Progenitor cell of endocrine pancreas (in vitro differentiated cells): Measurements from ENCODE around the gene ASB1. TPM values are rescaled to one million over a fixed set of nuclear protein-coding genes. Genes with fewer than 3 reads are reported as not detected.

Experiments
- DNase-seq: peaks from one replicate; pipeline ENCODE4 v3.0.0; 2021; ENCODE audit warnings: low spot score; ENCODE audit not compliant: unreplicated experiment
- H3K27ac Mint-ChIP-seq: 2 replicates; pipeline ENCODE4 v1.8.0; 2021; ENCODE audit warnings: mild to moderate bottlenecking, moderate library complexity, mixed read lengths
- H3K27me3 Mint-ChIP-seq: 2 replicates; pipeline ENCODE4 v1.8.0; 2021; ENCODE audit warnings: mixed read lengths
- H3K36me3 Mint-ChIP-seq: 2 replicates; pipeline ENCODE4 v1.8.0; 2022; ENCODE audit warnings: mixed read lengths; ENCODE audit not compliant: insufficient read depth
- H3K4me1 Mint-ChIP-seq: 2 replicates; pipeline ENCODE4 v1.8.0; 2021; ENCODE audit warnings: low read depth, mixed read lengths
- H3K4me3 Mint-ChIP-seq: 2 replicates; pipeline ENCODE4 v1.8.0; 2021; ENCODE audit warnings: low read depth, mild to moderate bottlenecking, moderate library complexity, mixed read lengths
- H3K9me3 Mint-ChIP-seq: 2 replicates; pipeline ENCODE4 v1.8.0; 2021; ENCODE audit warnings: low read depth, mixed read lengths
- total RNA-seq: library from RNA; stranded (reverse); gene quantifications from 2 replicates; pipeline ENCODE4 v1.2.1, GENCODE V29; 2021
- TF ChIP-seq, protein P1 (sequence below): fragments of 200-600 bp; sonication (generic); IDR thresholded peaks from one replicate; pipeline ENCODE4 v1.5.0; 2021; ENCODE audit warnings: antibody characterized with exemption, mild to moderate bottlenecking; ENCODE audit not compliant: unreplicated experiment

Gene ASB1
- total RNA-seq, 1 donor from 2014 or later, result 46.8 TPM

DNA sequence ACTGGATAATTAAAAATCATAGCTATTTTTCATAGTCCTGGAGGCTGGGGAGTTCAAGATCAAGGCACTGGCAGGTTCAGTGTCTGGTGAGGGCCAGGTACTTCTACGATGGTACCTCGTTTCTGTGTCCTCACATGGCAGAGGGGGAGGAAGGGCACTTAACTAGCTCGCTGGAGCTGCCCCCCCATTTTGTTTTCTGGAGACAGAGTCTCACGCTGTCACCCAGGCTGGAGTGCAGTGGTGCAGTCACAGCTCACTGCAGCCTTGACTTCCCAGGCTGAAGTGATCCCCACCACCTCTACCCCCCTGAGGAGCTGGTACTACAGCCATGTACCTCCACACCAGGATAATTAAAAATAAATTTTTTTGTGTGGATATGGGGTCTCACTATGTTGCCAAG, 40.3 kb downstream of the ASB1 start:
- Mint-ChIP-seq H3K9me3 (peaks cover 21% of the 10 kb centered on the region), H3K4me3 (no peak overlapping the region), H3K27ac (no peak overlapping the region), H3K4me1 (peaks cover 5% of the 10 kb centered on the region), H3K27me3 (no peaks in the 10 kb centered on the region), H3K36me3 (peaks cover 14% of the 10 kb centered on the region)
- TF ChIP-seq, protein P1, sequence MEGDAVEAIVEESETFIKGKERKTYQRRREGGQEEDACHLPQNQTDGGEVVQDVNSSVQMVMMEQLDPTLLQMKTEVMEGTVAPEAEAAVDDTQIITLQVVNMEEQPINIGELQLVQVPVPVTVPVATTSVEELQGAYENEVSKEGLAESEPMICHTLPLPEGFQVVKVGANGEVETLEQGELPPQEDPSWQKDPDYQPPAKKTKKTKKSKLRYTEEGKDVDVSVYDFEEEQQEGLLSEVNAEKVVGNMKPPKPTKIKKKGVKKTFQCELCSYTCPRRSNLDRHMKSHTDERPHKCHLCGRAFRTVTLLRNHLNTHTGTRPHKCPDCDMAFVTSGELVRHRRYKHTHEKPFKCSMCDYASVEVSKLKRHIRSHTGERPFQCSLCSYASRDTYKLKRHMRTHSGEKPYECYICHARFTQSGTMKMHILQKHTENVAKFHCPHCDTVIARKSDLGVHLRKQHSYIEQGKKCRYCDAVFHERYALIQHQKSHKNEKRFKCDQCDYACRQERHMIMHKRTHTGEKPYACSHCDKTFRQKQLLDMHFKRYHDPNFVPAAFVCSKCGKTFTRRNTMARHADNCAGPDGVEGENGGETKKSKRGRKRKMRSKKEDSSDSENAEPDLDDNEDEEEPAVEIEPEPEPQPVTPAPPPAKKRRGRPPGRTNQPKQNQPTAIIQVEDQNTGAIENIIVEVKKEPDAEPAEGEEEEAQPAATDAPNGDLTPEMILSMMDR, result no peak
- no peak for DNase-seq

DNA sequence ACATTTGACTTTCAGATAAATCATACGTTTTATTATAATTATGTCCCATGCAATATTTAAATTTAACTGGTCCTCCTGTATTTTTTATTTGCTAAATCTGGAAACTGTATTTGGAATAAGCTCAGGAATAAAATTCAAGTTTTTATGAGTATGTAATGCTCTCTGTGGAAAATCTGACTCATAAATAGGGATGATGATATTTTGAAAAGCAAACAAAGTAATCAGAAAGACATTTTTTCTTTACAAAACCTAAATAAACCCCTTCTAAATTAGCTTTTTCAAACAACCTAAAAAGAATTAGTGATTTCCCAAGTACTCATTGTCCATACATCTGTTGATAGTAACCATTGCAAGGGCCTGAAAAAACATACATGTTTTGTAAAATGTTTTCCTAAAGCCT, 41.1 kb downstream of the ASB1 start:
- H3K27me3 Mint-ChIP-seq, result no peaks in the 10 kb centered on the region
- no peak for DNase-seq
- peaks cover 28% of the 10 kb centered on the region for H3K9me3 Mint-ChIP-seq
- H3K27ac Mint-ChIP-seq, result no peak overlapping the region
- TF ChIP-seq, protein P1, result no peak
- H3K4me1 Mint-ChIP-seq, result peaks cover 5% of the 10 kb centered on the region
- H3K4me3 Mint-ChIP-seq, result no peak overlapping the region
- H3K36me3 Mint-ChIP-seq, result peaks cover 15% of the 10 kb centered on the region

DNA sequence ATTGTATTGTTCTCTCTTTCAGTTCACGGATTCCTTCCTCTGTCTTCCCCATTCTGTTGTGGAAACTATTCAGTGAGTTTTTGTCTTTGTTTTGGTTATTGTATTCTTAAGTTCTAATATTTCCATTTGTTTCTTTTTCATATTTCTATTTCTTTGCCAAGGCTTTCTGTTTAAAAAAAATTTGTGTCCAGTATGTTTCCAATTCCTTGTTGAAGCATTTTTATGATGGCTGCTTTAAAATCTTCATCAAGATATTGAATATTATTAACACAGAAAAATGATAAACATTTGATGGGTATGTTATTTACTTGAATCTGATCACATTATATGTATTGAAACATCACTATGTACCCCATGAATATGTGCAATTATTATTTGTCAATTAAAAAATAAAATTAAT, 42.4 kb downstream of the ASB1 start:
- no peak overlapping the region for H3K4me3 Mint-ChIP-seq
- H3K27ac Mint-ChIP-seq, result no peak overlapping the region
- H3K27me3 Mint-ChIP-seq, result no peaks in the 10 kb centered on the region
- TF ChIP-seq, protein P1, result no peak
- peaks cover 19% of the 10 kb centered on the region for H3K36me3 Mint-ChIP-seq
- no peak for DNase-seq
- H3K4me1 Mint-ChIP-seq, result peaks cover 5% of the 10 kb centered on the region
- H3K9me3 Mint-ChIP-seq, result peaks cover 35% of the 10 kb centered on the region

DNA sequence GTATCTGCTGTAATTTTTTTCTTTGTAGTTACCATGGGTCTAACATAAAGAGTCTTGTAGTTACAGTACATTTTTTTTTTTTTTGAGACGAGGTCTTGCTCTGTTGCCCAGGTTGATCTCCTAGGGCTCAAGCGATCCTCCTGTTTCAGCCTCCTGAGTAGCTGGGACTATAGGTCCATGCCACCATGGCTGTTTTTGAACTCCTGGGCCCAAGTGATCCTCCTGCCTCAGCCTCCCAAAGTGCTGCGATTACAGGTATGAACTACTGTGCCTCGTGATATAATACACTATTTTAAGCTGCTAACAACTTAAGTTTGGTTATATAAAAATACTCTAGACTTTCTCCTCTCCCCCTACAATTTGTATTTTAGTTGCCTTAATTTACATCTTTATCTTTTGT, 46.3 kb downstream of the ASB1 start:
- no peaks in the 10 kb centered on the region for H3K27me3 Mint-ChIP-seq
- peaks cover 3% of the 10 kb centered on the region for H3K4me1 Mint-ChIP-seq
- peaks cover 40% of the 10 kb centered on the region for H3K9me3 Mint-ChIP-seq
- no peak overlapping the region for H3K27ac Mint-ChIP-seq
- DNase-seq, result no peak
- H3K36me3 Mint-ChIP-seq, result peaks cover 19% of the 10 kb centered on the region
- no peak overlapping the region for H3K4me3 Mint-ChIP-seq
- TF ChIP-seq, protein P1, result no peak

DNA sequence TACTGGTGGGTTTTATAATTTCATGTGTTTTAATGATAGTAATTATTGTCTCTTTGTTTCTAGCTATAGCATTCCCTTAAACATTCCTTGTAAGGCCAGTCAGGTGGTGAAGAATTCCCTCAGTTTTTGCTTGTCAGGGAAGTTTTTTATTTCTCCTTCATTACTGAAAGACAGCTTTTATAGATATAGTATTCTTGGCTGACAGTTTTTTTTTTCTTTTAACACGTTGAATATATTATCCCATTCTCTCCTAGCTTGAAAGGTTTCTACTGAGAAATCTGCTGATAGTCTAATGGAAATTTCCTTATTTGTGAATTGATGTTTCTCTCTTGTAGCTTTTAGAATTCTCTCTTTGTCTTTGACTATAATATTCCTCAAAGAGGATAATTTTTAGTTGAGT, 46.8 kb downstream of the ASB1 start:
- peaks cover 43% of the 10 kb centered on the region for H3K9me3 Mint-ChIP-seq
- H3K36me3 Mint-ChIP-seq, result peaks cover 21% of the 10 kb centered on the region
- no peak overlapping the region for H3K27ac Mint-ChIP-seq
- H3K27me3 Mint-ChIP-seq, result no peaks in the 10 kb centered on the region
- H3K4me1 Mint-ChIP-seq, result peaks cover 3% of the 10 kb centered on the region
- DNase-seq, result no peak
- TF ChIP-seq, protein P1, result no peak
- no peak overlapping the region for H3K4me3 Mint-ChIP-seq
